H9 (cell line): Measurements from ENCODE around the gene ITGA7. TPM values are rescaled to one million over a fixed set of nuclear protein-coding genes. Genes with fewer than 3 reads are reported as not detected.

Source experiments
- DNase-seq: peaks from one replicate; pipeline ENCODE4 v3.0.0-alpha.2; 2017
- H2AFZ ChIP-seq: one replicate; pipeline ENCODE4 v1.6.1; 2013; ENCODE audit warnings: mild to moderate bottlenecking, low read length, control low read depth, moderate library complexity
- H2AK5ac ChIP-seq: 2 replicates; pipeline ENCODE4 v1.6.1; 2013; ENCODE audit warnings: low read length, control low read depth, mixed read lengths; ENCODE audit not compliant: insufficient read length
- H2BK120ac ChIP-seq: one replicate; pipeline ENCODE4 v1.6.1; 2013; ENCODE audit warnings: low read depth, mild to moderate bottlenecking, low read length, control low read depth, inconsistent platforms; ENCODE audit not compliant: poor library complexity, severe bottlenecking
- H2BK12ac ChIP-seq: 2 replicates; pipeline ENCODE4 v1.6.1; 2013; ENCODE audit warnings: low read length, control low read depth, mixed read lengths, low read depth; ENCODE audit not compliant: insufficient read length
- H2BK15ac ChIP-seq: 2 replicates; pipeline ENCODE4 v1.6.1; 2013; ENCODE audit warnings: low read depth, low read length, control low read depth
- H2BK20ac ChIP-seq: one replicate; pipeline ENCODE4 v1.6.1; 2013; ENCODE audit warnings: low read depth, mild to moderate bottlenecking, low read length, control low read depth, inconsistent platforms; ENCODE audit not compliant: poor library complexity, severe bottlenecking
- H2BK5ac ChIP-seq: 2 replicates; pipeline ENCODE4 v1.6.1; 2013; ENCODE audit warnings: low read length, control low read depth, mixed read lengths; ENCODE audit not compliant: insufficient read length
- H3K14ac ChIP-seq: 2 replicates; pipeline ENCODE4 v1.6.1; 2013; ENCODE audit warnings: low read length, control low read depth; ENCODE audit not compliant: insufficient read depth
- H3K18ac ChIP-seq: 2 replicates; pipeline ENCODE4 v1.6.1; 2013; ENCODE audit warnings: low read depth, mild to moderate bottlenecking, mixed read lengths, low read length, control low read depth; ENCODE audit not compliant: insufficient read length
- H3K23ac ChIP-seq: 2 replicates; pipeline ENCODE4 v1.6.1; 2013; ENCODE audit warnings: low read length, control low read depth, mixed read lengths, low read depth; ENCODE audit not compliant: insufficient read length
- H3K23me2 ChIP-seq: 2 replicates; pipeline ENCODE4 v1.6.1; 2013; ENCODE audit warnings: low read depth, mild to moderate bottlenecking, mixed read lengths, low read length, control low read depth; ENCODE audit not compliant: insufficient read length, poor library complexity, severe bottlenecking
- H3K27ac ChIP-seq: 2 replicates; pipeline ENCODE4 v1.5.1; 2013; ENCODE audit warnings: low read length, control low read depth, mixed read lengths, low read depth; ENCODE audit not compliant: insufficient read length
- H3K27me3 ChIP-seq: 2 replicates; pipeline ENCODE4 v1.6.1; 2013; ENCODE audit warnings: low read length, control low read depth, inconsistent platforms; ENCODE audit not compliant: insufficient read depth
- H3K4ac ChIP-seq: 2 replicates; pipeline ENCODE4 v1.6.1; 2013; ENCODE audit warnings: low read depth, mild to moderate bottlenecking, control low read depth, inconsistent platforms, low read length, moderate library complexity
- H3K4me1 ChIP-seq: 2 replicates; pipeline ENCODE4 v1.6.1; 2013; ENCODE audit warnings: low read length, control low read depth, inconsistent platforms; ENCODE audit not compliant: insufficient read depth
- H3K4me2 ChIP-seq: 2 replicates; pipeline ENCODE4 v1.6.1; 2013; ENCODE audit warnings: low read length, control low read depth, mixed read lengths; ENCODE audit not compliant: insufficient read length, insufficient read depth
- H3K56ac ChIP-seq: 2 replicates; pipeline ENCODE4 v1.6.1; 2013; ENCODE audit warnings: low read depth, mild to moderate bottlenecking, mixed read lengths, low read length, control low read depth; ENCODE audit not compliant: insufficient read length
- H3K79me1 ChIP-seq: 2 replicates; pipeline ENCODE4 v1.6.1; 2013; ENCODE audit warnings: low read depth, mild to moderate bottlenecking, moderate library complexity, low read length, control low read depth, inconsistent platforms; ENCODE audit not compliant: insufficient read depth, poor library complexity, severe bottlenecking
- H3K79me2 ChIP-seq: 2 replicates; pipeline ENCODE4 v1.6.1; 2013; ENCODE audit warnings: low read length, control low read depth, inconsistent platforms; ENCODE audit not compliant: insufficient read depth
- H3K9ac ChIP-seq: 2 replicates; pipeline ENCODE4 v1.6.1; 2013; ENCODE audit warnings: low read length, control low read depth, mixed read lengths; ENCODE audit not compliant: insufficient read length; ENCODE audit errors: extremely low read depth
- H3K9me3 ChIP-seq: one replicate; pipeline ENCODE4 v1.6.1; 2013; ENCODE audit warnings: low read depth, low read length, inconsistent platforms; ENCODE audit not compliant: control insufficient read depth
- H3T11ph ChIP-seq: one replicate; pipeline ENCODE4 v1.6.1; 2013; ENCODE audit warnings: mild to moderate bottlenecking, low read length, control low read depth, inconsistent platforms
- H4K20me1 ChIP-seq: one replicate; pipeline ENCODE4 v1.6.1; 2013; ENCODE audit not compliant: control insufficient read depth, insufficient read length, insufficient read depth
- H4K5ac ChIP-seq: 2 replicates; pipeline ENCODE4 v1.6.1; 2013; ENCODE audit warnings: low read depth, mild to moderate bottlenecking, mixed read lengths, low read length, control low read depth; ENCODE audit not compliant: insufficient read length
- H4K8ac ChIP-seq: replicated peaks from 2 replicates; pipeline ENCODE4 v1.6.1; 2013; ENCODE audit warnings: low read length, control low read depth, mixed read lengths, low read depth; ENCODE audit not compliant: insufficient read length
- H4K91ac ChIP-seq: 2 replicates; pipeline ENCODE4 v1.6.1; 2013; ENCODE audit warnings: low read depth, mild to moderate bottlenecking, moderate library complexity, mixed read lengths, low read length, control low read depth; ENCODE audit not compliant: insufficient read length
- H3K27ac Mint-ChIP-seq, 3 experiments: 2 replicates in 2 of 3; 3 replicates in 1 of 3; pipeline ENCODE4 v1.8.0; 2020 to 2021; ENCODE audit warnings: mixed read lengths in 3 of 3, mild to moderate bottlenecking in 1 of 3, moderate library complexity in 1 of 3
- H3K27me3 Mint-ChIP-seq: 2 replicates; pipeline ENCODE4 v1.8.0; 2021; ENCODE audit warnings: low read depth, mild to moderate bottlenecking, moderate library complexity, mixed read lengths
- H3K36me3 Mint-ChIP-seq, 3 experiments: 2 replicates in 2 of 3; 3 replicates in 1 of 3; pipeline ENCODE4 v1.8.0; 2020 to 2021; ENCODE audit warnings: low read depth in 3 of 3, mixed read lengths in 3 of 3; ENCODE audit not compliant: insufficient read depth in 1 of 3
- H3K4me1 Mint-ChIP-seq, 2 experiments: 2 replicates each; pipeline ENCODE4 v1.8.0; 2020; ENCODE audit warnings: mixed read lengths in 2 of 2
- H3K4me3 Mint-ChIP-seq, 2 experiments: 2 replicates in 1 of 2; 3 replicates in 1 of 2; pipeline ENCODE4 v1.8.0; 2020 to 2021; ENCODE audit warnings: mild to moderate bottlenecking in 2 of 2, mixed read lengths in 2 of 2, moderate library complexity in 1 of 2
- H3K9me3 Mint-ChIP-seq, 2 experiments: 2 replicates in 1 of 2; 3 replicates in 1 of 2; pipeline ENCODE4 v1.8.0; 2020; ENCODE audit warnings: mild to moderate bottlenecking in 2 of 2, mixed read lengths in 2 of 2, moderate library complexity in 1 of 2
- WGBS: extraction: QIAGEN DNeasy Blood & Tissue Kit; methylation state at CpG from one replicate; pipeline ENCODE4 v1.1.7; 2013; ENCODE audit warnings: missing lambda C conversion rate, low lambda C conversion rate, mixed read lengths; ENCODE audit not compliant: insufficient read length; ENCODE audit errors: extremely low coverage; 5-methylcytosine and 5-hydroxymethylcytosine counted together
- total RNA-seq: library from RNA; stranded (reverse); gene quantifications from 2 replicates; pipeline ENCODE4 v1.2.1, GENCODE V29; 2021
- TF ChIP-seq, protein P1 (sequence below): fragments of 200-600 bp; sonication (generic); conservative IDR thresholded peaks from 3 replicates; pipeline ENCODE4 v1.8.0; 2021; ENCODE audit warnings: antibody characterized with exemption, mild to moderate bottlenecking

The ITGA7 gene
- total RNA-seq, 1 experiment from 2014 or later, result 119 TPM

- no peak overlapping the region for H3K23ac ChIP-seq
- H3K4me1 ChIP-seq, result no peaks in the 10 kb centered on the region
- H3T11ph ChIP-seq, result no peak overlapping the region
- H3K27me3 Mint-ChIP-seq, result peaks cover 19% of the 10 kb centered on the region
- no peaks in the 10 kb centered on the region for H3K36me3 Mint-ChIP-seq
- H4K91ac ChIP-seq, result no peak overlapping the region
- H2BK20ac ChIP-seq, result no peak overlapping the region
- no peak overlapping the region for H3K27ac Mint-ChIP-seq
- TF ChIP-seq, protein P1, sequence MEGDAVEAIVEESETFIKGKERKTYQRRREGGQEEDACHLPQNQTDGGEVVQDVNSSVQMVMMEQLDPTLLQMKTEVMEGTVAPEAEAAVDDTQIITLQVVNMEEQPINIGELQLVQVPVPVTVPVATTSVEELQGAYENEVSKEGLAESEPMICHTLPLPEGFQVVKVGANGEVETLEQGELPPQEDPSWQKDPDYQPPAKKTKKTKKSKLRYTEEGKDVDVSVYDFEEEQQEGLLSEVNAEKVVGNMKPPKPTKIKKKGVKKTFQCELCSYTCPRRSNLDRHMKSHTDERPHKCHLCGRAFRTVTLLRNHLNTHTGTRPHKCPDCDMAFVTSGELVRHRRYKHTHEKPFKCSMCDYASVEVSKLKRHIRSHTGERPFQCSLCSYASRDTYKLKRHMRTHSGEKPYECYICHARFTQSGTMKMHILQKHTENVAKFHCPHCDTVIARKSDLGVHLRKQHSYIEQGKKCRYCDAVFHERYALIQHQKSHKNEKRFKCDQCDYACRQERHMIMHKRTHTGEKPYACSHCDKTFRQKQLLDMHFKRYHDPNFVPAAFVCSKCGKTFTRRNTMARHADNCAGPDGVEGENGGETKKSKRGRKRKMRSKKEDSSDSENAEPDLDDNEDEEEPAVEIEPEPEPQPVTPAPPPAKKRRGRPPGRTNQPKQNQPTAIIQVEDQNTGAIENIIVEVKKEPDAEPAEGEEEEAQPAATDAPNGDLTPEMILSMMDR, result no peak
- H3K4me2 ChIP-seq, result no peak overlapping the region
- no CpG with 5 or more reads among the region's 6 CpGs for WGBS
- H3K9ac ChIP-seq, result no peak overlapping the region
- no peak overlapping the region for H2BK12ac ChIP-seq
- no peak overlapping the region for H2BK120ac ChIP-seq
- H3K27me3 ChIP-seq, result no peaks in the 10 kb centered on the region
- H2AK5ac ChIP-seq, result no peak overlapping the region
- H3K9me3 Mint-ChIP-seq, result no peaks in the 10 kb centered on the region
- H3K4me1 Mint-ChIP-seq, result no peaks in the 10 kb centered on the region
- H3K18ac ChIP-seq, result no peak overlapping the region
- H3K4me3 Mint-ChIP-seq, result no peak overlapping the region
- no peak for DNase-seq
- H3K56ac ChIP-seq, result no peak overlapping the region
- H4K20me1 ChIP-seq, result no peaks in the 10 kb centered on the region
- H3K79me2 ChIP-seq, result 0 out of 2 replicates have a peak, but pooled peaks cover 1% of the 10 kb centered on the region
- H3K14ac ChIP-seq, result no peak overlapping the region
- H3K27ac ChIP-seq, result no peak overlapping the region
- no peaks in the 10 kb centered on the region for H3K79me1 ChIP-seq
- H3K23me2 ChIP-seq, result no peaks in the 10 kb centered on the region
- H2BK15ac ChIP-seq, result no peak overlapping the region
- no peak overlapping the region for H4K5ac ChIP-seq
- no peak overlapping the region for H3K4ac ChIP-seq
- no peaks in the 10 kb centered on the region for H3K9me3 ChIP-seq
- H2BK5ac ChIP-seq, result no peak overlapping the region
- no peak overlapping the region for H4K8ac ChIP-seq
- no peak overlapping the region for H2AFZ ChIP-seq
Measured at GRCh38 chr12:55636116-55636655, 71.5 kb downstream of the ITGA7 start.

Other genes with a start within 250 kb of the ITGA7 start
- not detected in 2 replicates for gene OR6C70, start 237.8 kb downstream of the ITGA7 start, total RNA-seq
- gene OR6C68, start 215.5 kb downstream of the ITGA7 start, total RNA-seq, result not detected in 2 replicates
- not detected in 2 replicates for gene OR6C4, start 158.3 kb downstream of the ITGA7 start, total RNA-seq
- not detected in 2 replicates for gene OR2AP1, start 135.4 kb downstream of the ITGA7 start, total RNA-seq
- gene OR10P1, start 71.0 kb downstream of the ITGA7 start, total RNA-seq, result not detected in 2 replicates
- gene BLOC1S1, start 8.1 kb upstream of the ITGA7 start, total RNA-seq, result 104 and 108 TPM in 2 replicates
- 4.0 and 6.6 TPM in 2 replicates for gene RDH5, start 12.5 kb upstream of the ITGA7 start, total RNA-seq
- 581 and 589 TPM in 2 replicates for gene CD63, start 21.1 kb upstream of the ITGA7 start, total RNA-seq
- 31.2 and 31.8 TPM in 2 replicates for gene GDF11, start 35.2 kb upstream of the ITGA7 start, total RNA-seq
- gene SARNP, start 109.8 kb upstream of the ITGA7 start, total RNA-seq, result 122 and 127 TPM in 2 replicates
- gene ORMDL2, start 110.1 kb upstream of the ITGA7 start, total RNA-seq, result 51.3 and 53.1 TPM in 2 replicates
- gene DNAJC14, start 121.7 kb upstream of the ITGA7 start, total RNA-seq, result 33.7 and 37.1 TPM in 2 replicates
- 1.7 and 2.4 TPM in 2 replicates for gene MMP19, start 135.0 kb upstream of the ITGA7 start, total RNA-seq
- 58.1 and 58.9 TPM in 2 replicates for gene PYM1, start 220.0 kb upstream of the ITGA7 start, total RNA-seq
- gene DGKA, start 223.3 kb upstream of the ITGA7 start, total RNA-seq, result 24.1 and 25.9 TPM in 2 replicates